BE2C (cell line): Measurements from ENCODE around the gene CDC42SE2.

Experiments used
- DNase-seq: peaks from one replicate; pipeline ENCODE4 v3.0.0-alpha.2; 2020
- H3K27me3 ChIP-seq: fragments of 250-450 bp; sonication (Bioruptor Pico); 2 replicates; pipeline ENCODE4 v1.5.1; 2020; ENCODE audit warnings: mild to moderate bottlenecking
- H3K36me3 ChIP-seq: fragments of 250-450 bp; sonication (Bioruptor Pico); 2 replicates; pipeline ENCODE4 v1.5.1; 2020; ENCODE audit warnings: mild to moderate bottlenecking
- H3K4me1 ChIP-seq: fragments of 250-450 bp; sonication (Bioruptor Pico); 2 replicates; pipeline ENCODE4 v1.5.1; 2020
- H3K4me3 ChIP-seq: 2 replicates; pipeline ENCODE4 v1.5.1; 2011; ENCODE audit warnings: low read depth, low read length
- H3K9me3 ChIP-seq: fragments of 250-450 bp; sonication (Bioruptor Pico); 2 replicates; pipeline ENCODE4 v1.5.1; 2020
- TF ChIP-seq, protein P1 (sequence below): IDR thresholded peaks from 2 replicates; pipeline ENCODE4 v1.5.1; 2012; ENCODE audit warnings: mild to moderate bottlenecking, low read depth, low read length

The CDC42SE2 gene

DNA sequence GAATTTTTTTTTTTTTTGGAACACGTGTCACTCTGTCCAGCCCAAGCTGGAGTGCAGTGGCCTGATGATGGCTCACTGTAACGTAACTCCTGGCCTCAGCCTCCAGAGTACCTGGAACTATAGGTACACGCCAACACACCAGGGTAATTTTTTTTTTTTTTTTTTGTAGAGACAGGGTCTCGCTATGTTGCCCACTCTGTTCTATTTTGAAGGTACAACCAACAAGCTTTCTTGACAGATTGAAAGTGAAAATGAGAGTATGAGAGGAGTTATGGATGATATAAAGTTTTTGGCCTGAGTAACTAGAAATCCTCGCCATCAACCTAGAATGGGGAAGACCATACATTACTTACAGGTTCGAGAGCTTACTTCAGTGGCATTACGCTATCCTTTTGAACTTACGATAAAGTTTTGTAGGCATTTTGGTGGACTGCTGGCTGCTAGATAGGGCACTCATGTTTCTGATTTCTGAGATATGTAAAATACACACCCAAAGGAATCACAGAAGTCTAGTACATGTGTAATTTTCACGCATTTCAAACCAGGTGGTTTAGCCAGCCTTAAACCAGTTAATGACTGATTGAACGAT is 806 bp upstream of the CDC42SE2 start:
- TF ChIP-seq, protein P1, sequence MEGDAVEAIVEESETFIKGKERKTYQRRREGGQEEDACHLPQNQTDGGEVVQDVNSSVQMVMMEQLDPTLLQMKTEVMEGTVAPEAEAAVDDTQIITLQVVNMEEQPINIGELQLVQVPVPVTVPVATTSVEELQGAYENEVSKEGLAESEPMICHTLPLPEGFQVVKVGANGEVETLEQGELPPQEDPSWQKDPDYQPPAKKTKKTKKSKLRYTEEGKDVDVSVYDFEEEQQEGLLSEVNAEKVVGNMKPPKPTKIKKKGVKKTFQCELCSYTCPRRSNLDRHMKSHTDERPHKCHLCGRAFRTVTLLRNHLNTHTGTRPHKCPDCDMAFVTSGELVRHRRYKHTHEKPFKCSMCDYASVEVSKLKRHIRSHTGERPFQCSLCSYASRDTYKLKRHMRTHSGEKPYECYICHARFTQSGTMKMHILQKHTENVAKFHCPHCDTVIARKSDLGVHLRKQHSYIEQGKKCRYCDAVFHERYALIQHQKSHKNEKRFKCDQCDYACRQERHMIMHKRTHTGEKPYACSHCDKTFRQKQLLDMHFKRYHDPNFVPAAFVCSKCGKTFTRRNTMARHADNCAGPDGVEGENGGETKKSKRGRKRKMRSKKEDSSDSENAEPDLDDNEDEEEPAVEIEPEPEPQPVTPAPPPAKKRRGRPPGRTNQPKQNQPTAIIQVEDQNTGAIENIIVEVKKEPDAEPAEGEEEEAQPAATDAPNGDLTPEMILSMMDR, result no peak
- no peak for DNase-seq
- peak overlapping the region; percentile 88 for H3K4me3 ChIP-seq
- H3K9me3 ChIP-seq, result no peaks in the 10 kb centered on the region
- H3K36me3 ChIP-seq, result no peaks in the 10 kb centered on the region
- H3K27me3 ChIP-seq, result no peaks in the 10 kb centered on the region
- H3K4me1 ChIP-seq, result peaks cover 2% of the 10 kb centered on the region; the same call in 1 of the 2 replicates

DNA sequence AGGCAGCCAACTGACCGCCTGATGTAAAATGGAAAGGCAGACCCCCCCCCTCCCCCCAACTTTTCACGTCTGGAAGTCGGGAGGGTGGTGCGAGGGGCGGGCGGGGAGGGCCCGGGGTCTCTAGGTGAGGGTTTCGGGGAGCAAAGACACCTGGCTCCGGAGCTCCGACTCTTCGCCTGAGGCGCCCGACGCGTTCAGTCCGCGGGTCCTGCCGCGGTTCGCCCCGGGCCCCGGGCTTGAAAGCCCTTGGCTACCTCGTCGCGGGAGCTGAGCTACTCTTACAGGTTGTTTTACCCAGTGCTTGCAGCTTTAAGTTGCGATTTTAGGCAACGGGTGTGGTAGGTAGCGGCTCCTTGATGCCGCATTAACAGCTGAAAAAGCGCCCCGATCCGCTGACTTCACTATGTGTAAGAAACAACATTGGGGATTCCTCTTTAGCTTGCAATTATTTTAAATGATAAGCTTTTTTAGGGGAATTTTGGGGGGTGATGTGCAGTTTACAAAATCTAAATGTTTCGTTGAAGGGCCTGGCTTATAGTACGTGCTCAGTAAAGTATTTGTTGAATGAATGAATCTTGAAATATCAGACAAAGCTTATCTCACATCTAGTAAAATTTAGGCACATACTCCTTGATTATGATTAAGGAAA is 722 bp downstream of the CDC42SE2 start:
- peak; percentile 46 for DNase-seq
- Histone ChIP-seq H3K36me3 (no peaks in the 10 kb centered on the region), H3K4me3 (peak overlapping the region; percentile 88), H3K4me1 (peaks cover 2% of the 10 kb centered on the region; the same call in 1 of the 2 replicates), H3K27me3 (no peaks in the 10 kb centered on the region), H3K9me3 (no peaks in the 10 kb centered on the region)
- TF ChIP-seq, protein P1, result no peak

DNA sequence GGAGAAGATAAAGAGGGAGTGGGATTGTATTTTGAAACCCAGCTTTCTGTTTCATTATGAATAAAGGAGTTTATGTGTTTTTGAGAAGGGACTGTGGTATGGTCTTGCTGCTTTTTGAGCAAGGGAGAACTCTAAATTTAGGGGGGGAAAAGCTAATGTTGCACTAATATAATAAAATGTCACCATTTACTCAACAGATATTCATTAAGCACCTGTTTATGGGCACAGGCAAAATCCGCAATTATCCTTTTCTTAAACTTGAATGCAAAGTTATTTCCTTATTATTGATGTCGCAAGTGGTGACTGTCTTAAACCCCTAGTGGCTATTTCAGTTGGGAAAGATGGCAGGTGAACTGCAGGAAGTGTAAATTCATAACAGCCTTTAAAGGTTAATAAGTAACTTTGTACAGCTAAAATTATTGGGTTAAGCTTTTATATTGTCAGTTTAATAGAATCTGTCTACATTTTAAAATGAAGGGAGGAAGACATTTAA is 1.5 kb downstream of the CDC42SE2 start:
- H3K9me3 ChIP-seq, result no peaks in the 10 kb centered on the region
- no peaks in the 10 kb centered on the region for H3K27me3 ChIP-seq
- peak overlapping the region; percentile 88 for H3K4me3 ChIP-seq
- H3K36me3 ChIP-seq, result no peaks in the 10 kb centered on the region
- peaks cover 2% of the 10 kb centered on the region; the same call in 1 of the 2 replicates for H3K4me1 ChIP-seq
- no peak for DNase-seq
- TF ChIP-seq, protein P1, result peak; percentile 58

DNA sequence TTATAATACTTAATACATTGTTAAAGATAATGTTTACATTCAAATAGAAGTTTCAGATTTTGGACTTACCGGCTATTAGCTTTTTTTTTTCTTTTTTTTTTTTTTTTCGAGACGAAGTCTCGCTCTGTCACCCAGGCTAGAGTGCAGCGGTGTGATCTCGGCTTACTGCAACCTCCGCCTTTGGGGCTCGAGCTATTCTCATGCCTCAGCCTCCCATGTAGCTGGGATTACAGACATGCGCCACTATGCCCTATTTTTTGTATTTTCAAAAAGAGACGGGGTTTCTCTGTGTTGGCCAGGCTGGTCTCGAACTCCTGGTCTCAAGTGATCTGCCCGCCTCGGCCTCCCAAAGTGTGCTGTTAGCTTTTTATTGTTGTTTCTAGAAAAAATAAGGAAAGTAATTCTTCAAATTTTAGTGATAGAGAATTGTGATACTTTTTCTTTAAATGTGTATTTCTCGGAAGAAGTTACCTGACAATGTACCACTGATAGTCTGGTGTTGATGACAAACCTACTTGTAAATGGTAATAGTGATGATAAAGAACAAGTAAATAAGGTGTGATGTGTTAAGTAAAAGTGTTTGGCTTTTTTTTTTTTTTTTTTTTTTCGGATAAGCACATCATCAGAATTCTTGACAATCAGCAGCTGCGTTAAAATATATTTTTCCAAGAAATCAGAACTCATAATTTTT is 2.7 kb downstream of the CDC42SE2 start:
- H3K4me3 ChIP-seq, result no peak overlapping the region
- H3K27me3 ChIP-seq, result no peaks in the 10 kb centered on the region
- TF ChIP-seq, protein P1, result no peak
- no peaks in the 10 kb centered on the region for H3K9me3 ChIP-seq
- no peak for DNase-seq
- peaks cover 2% of the 10 kb centered on the region; the same call in 1 of the 2 replicates for H3K4me1 ChIP-seq
- no peaks in the 10 kb centered on the region for H3K36me3 ChIP-seq

DNA sequence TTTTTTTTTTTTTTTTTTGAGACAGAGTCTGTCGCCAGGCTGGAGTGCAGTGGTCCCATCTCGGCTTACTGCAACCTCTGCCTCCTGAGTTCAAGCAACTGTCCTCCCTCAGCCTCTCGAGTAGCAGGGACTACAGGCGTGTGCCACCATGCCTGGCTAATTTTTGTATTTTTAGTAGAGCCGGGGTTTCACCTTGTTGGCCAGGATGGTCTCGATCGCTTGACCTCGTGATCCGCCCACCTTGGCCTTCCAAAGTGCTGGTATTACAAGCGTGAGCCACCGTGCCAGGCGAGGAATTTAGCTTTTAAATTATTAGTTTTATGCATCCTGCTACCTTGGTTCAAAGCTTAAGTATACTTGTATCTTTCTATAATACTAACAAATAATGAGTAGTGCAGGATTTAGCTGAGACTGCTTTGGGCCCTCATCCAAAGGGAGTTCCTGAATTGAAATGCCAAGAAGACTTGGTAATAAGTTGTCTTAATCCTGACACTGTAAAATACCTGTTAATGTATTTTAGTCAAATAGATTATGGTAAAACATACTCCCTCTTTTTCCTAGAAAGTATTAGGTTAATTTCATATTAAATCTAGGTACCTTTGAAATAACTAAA is 5.0 kb downstream of the CDC42SE2 start:
- H3K9me3 ChIP-seq, result no peaks in the 10 kb centered on the region

More for the DNA sequence above, 5.0 kb downstream of the CDC42SE2 start:
- Histone ChIP-seq H3K27me3 (no peaks in the 10 kb centered on the region), H3K4me3 (no peak overlapping the region), H3K36me3 (no peaks in the 10 kb centered on the region), H3K4me1 (no peaks in the 10 kb centered on the region; the same call in 1 of the 2 replicates)
- DNase-seq, result no peak
- TF ChIP-seq, protein P1, result no peak
